Endothelial cell of umbilical vein (primary cell): Measurements from ENCODE around the gene TPM2. TPM values are rescaled to one million over a fixed set of nuclear protein-coding genes. Genes with fewer than 3 reads are reported as not detected.

Experiments
- BruUV-seq: library from RNA; stranded (reverse); fragments of 400-500 nt; replicated peaks from 2 replicates; lab custom pipeline; 2021; lab: Mats Ljungman, UMichigan
- CTCF ChIA-PET: fragments of 300-600, 350-600 bp; sonication (Branson Sonifier 250); formaldehyde crosslinking; loops from one replicate; lab custom pipeline; 2021; ENCODE audit warnings: antibody characterized with exemption, inconsistent platforms; lab: Charles Lee
- POLR2A ChIA-PET: fragments of 300-600, 350-600 bp; sonication (Branson Sonifier 250); formaldehyde crosslinking; loops from one replicate; lab custom pipeline; 2021; ENCODE audit warnings: antibody characterized with exemption, inconsistent platforms; lab: Charles Lee
- DNase-seq: peaks from one replicate; pipeline ENCODE4 v3.0.0-alpha.2; 2011; ENCODE audit warnings: low read depth, low spot score
- FAIRE-seq: peaks from 2 replicates; lab custom pipeline; 2011; peaks lifted over from hg19 to GRCh38; lab: Jason Lieb, UNC
- H2AFZ ChIP-seq: 2 replicates; pipeline ENCODE4 v1.6.0; 2012; ENCODE audit warnings: low read depth, low read length, control low read depth, inconsistent platforms
- H3K27ac ChIP-seq: 2 replicates; pipeline ENCODE4 v1.5.1; 2011; ENCODE audit warnings: low read depth, mild to moderate bottlenecking, control low read depth, low read length, moderate library complexity; ENCODE audit not compliant: insufficient read depth
- H3K27me3 ChIP-seq, 2 experiments: 2 replicates each; pipeline versions ENCODE4 v1.6.0 to v1.6.1; 2011; ENCODE audit warnings: low read length in 2 of 2, mixed read lengths in 1 of 2; ENCODE audit not compliant: control insufficient read depth in 2 of 2, insufficient read depth in 2 of 2
- H3K36me3 ChIP-seq, 2 experiments: 2 replicates in 1 of 2; 3 replicates in 1 of 2; pipeline ENCODE4 v1.5.1; 2011; ENCODE audit warnings: low read length in 2 of 2, mild to moderate bottlenecking in 1 of 2, moderate library complexity in 1 of 2; ENCODE audit not compliant: control insufficient read depth in 2 of 2, insufficient read depth in 2 of 2; ENCODE audit errors: extremely low read depth in 1 of 2
- H3K4me1 ChIP-seq: 3 replicates; pipeline ENCODE4 v1.5.1; 2011; ENCODE audit warnings: mild to moderate bottlenecking, low read length; ENCODE audit not compliant: control insufficient read depth, insufficient read depth; ENCODE audit errors: extremely low read depth
- H3K4me2 ChIP-seq: 2 replicates; pipeline ENCODE4 v1.6.1; 2011; ENCODE audit warnings: low read length, control low read depth, mixed read lengths; ENCODE audit not compliant: insufficient read depth
- H3K4me3 ChIP-seq, 3 experiments: fragments of 200-600 bp in 1 of 3; sonication (generic), shearing (Covaris generic) in 1 of 3; replicated peaks in 1 of 3; 2 replicates each; pipeline ENCODE4 v1.5.1; 2011 to 2016; ENCODE audit warnings: control low read depth in 3 of 3, low read length in 3 of 3, mild to moderate bottlenecking in 2 of 3, inconsistent platforms in 1 of 3, low read depth in 1 of 3, moderate library complexity in 1 of 3; ENCODE audit not compliant: insufficient read depth in 1 of 3
- H3K79me2 ChIP-seq: 2 replicates; pipeline ENCODE4 v1.6.0; 2012; ENCODE audit warnings: low read length, inconsistent platforms; ENCODE audit not compliant: control insufficient read depth, insufficient read depth
- H3K9ac ChIP-seq: replicated peaks from 2 replicates; pipeline ENCODE3; 2011; ENCODE audit warnings: low read length, control low read depth; ENCODE audit not compliant: insufficient read depth; ENCODE audit errors: extremely low read depth
- H3K9me1 ChIP-seq: replicated peaks from 3 replicates; pipeline ENCODE4 v1.6.0; 2011; ENCODE audit warnings: mild to moderate bottlenecking, low read length; ENCODE audit not compliant: control insufficient read depth, insufficient read depth; ENCODE audit errors: extremely low read depth
- H3K9me3 ChIP-seq: replicated peaks from 2 replicates; pipeline ENCODE4 v1.5.1; 2012; ENCODE audit warnings: low read length, inconsistent platforms; ENCODE audit not compliant: control insufficient read depth, insufficient read depth
- H4K20me1 ChIP-seq: replicated peaks from 2 replicates; pipeline ENCODE3; 2011; ENCODE audit warnings: mild to moderate bottlenecking, low read length; ENCODE audit not compliant: control insufficient read depth, insufficient read depth; ENCODE audit errors: extremely low read depth
- CTCF ChIP-seq, 2 donors: IDR thresholded peaks; 1 replicate in 1 of 2; 2 replicates in 1 of 2; pipeline ENCODE4 v1.5.1; 2011; ENCODE audit warnings: low read length in 2 of 2, mild to moderate bottlenecking in 2 of 2, moderate library complexity in 2 of 2, control low read depth in 1 of 2, inconsistent platforms in 1 of 2, low read depth in 1 of 2; ENCODE audit not compliant: insufficient read depth in 1 of 2; ENCODE audit errors: extremely low read depth in 1 of 2
- EZH2 ChIP-seq: IDR thresholded peaks from 2 replicates; pipeline ENCODE4 v1.6.1; 2012; ENCODE audit warnings: borderline replicate concordance, low read depth, mild to moderate bottlenecking, moderate library complexity, low read length, inconsistent platforms; ENCODE audit not compliant: severe bottlenecking
- FOS ChIP-seq: IDR thresholded peaks from 2 replicates; pipeline ENCODE4 v1.6.1; 2011; ENCODE audit warnings: mild to moderate bottlenecking, low read length, moderate library complexity, borderline replicate concordance; ENCODE audit not compliant: insufficient read depth
- GATA2 ChIP-seq: IDR thresholded peaks from 2 replicates; pipeline ENCODE4 v1.7.0; 2011; ENCODE audit warnings: low read depth, mild to moderate bottlenecking, moderate library complexity, mixed read lengths, low read length; ENCODE audit not compliant: insufficient read length, insufficient read depth
- JUN ChIP-seq: IDR thresholded peaks from 2 replicates; pipeline ENCODE4 v1.6.1; 2011; ENCODE audit warnings: borderline replicate concordance, low read depth; ENCODE audit not compliant: insufficient read length, insufficient read depth
- MAX ChIP-seq: IDR thresholded peaks from 2 replicates; pipeline ENCODE4 v1.6.1; 2011; ENCODE audit not compliant: insufficient read depth, insufficient read length
- MYC ChIP-seq: IDR thresholded peaks from one replicate; pipeline ENCODE4 v1.6.1; 2011; ENCODE audit warnings: mild to moderate bottlenecking, low read depth, low read length
- POLR2A ChIP-seq: IDR thresholded peaks from 2 replicates; pipeline ENCODE4 v1.6.1; 2012; ENCODE audit warnings: low read depth, mild to moderate bottlenecking, control low read depth, low read length
- POLR2AphosphoS5 ChIP-seq: IDR thresholded peaks from 2 replicates; pipeline ENCODE4 v1.6.1; 2012; ENCODE audit warnings: low read depth, mild to moderate bottlenecking, control low read depth, low read length, moderate library complexity; ENCODE audit not compliant: insufficient read depth
- dilution Hi-C: fragments of 300-500 bp; cut with MboI; formaldehyde crosslinking; loops from one replicate; pipeline ENCODE4 v1.15.0; 2019; ENCODE audit warnings: low sequenced_read_pairs; ENCODE audit not compliant: extremely low pct_ligation_motif_present
- intact Hi-C: fragments of 100-400 bp; cut with micrococcal nuclease; formaldehyde crosslinking; loops from one replicate; pipeline ENCODE4 v1.10.0; 2022
- polyA plus RNA-seq, 4 experiments: library from polyadenylated mRNA; depleted of rRNA in 3 of 4; stranded (reverse) in 3 of 4; unstranded in 1 of 4; fragments of >200 nt; gene quantifications; 2 replicates each; pipeline versions ENCODE4 v1.2.1 to v1.2.3, GENCODE V29; 2011 to 2012; ENCODE audit warnings: missing spikeins in 1 of 4
- total RNA-seq: library from RNA; stranded (reverse); gene quantifications from 2 replicates; pipeline ENCODE4 v1.2.3, GENCODE V29; 2021

Gene TPM2
- total and polyA plus RNA-seq, 2 donors (not counting 3 experiments of a cell fraction or from before 2014, with no cell fraction given): 144 to 279 TPM

- BruUV-seq: no TSS peak
- H3K36me3 ChIP-seq: peaks cover 43 to 58% of the 10 kb centered on the region in 2 experiments
- ChIA-PET CTCF (interaction anchor here (0.6 to 1.4 kb wide), 2 partner anchors 10 to 27 kb away, joined by 3 to 4 read pairs; no protein-coding TSS in a partner anchor), POLR2A (no interaction called here)
- TF ChIP-seq CTCF (IDR thresholded peaks at IDR 0.05; ENCODE audit: extremely low read depth in 1 of 2, insufficient read depth in 1 of 2, low read depth in 1 of 2, low read length in 2 of 2) (no peak), POLR2A (peak; percentile 33)
- peaks cover 25% of the 10 kb centered on the region for H3K4me1 ChIP-seq
- no peaks in the 10 kb centered on the region for H4K20me1 ChIP-seq
- H3K27ac ChIP-seq: no peak overlapping the region
- H3K79me2 ChIP-seq: peaks cover 53% of the 10 kb centered on the region
- dilution Hi-C loops: no loop called here
- H3K4me2 ChIP-seq: no peak overlapping the region
- H2AFZ ChIP-seq: no peak overlapping the region
- H3K4me3 ChIP-seq: no peak overlapping the region
- FAIRE-seq: no peak
- intact Hi-C loops: no loop called here
- no peak overlapping the region for H3K9ac ChIP-seq
- H3K9me3 ChIP-seq: no peaks in the 10 kb centered on the region
- no peak for DNase-seq
- no peaks in the 10 kb centered on the region for H3K27me3 ChIP-seq
- H3K9me1 ChIP-seq: no peaks in the 10 kb centered on the region
Observed at GRCh38 chr9:35723908-35724307, 34.2 kb upstream of the TPM2 start.

GRCh38 chr9:35723426-35723825, 33.7 kb upstream of the TPM2 start:
- ChIA-PET CTCF (interaction anchor here (0.6 to 1.4 kb wide), 2 partner anchors 10 to 27 kb away, joined by 3 to 4 read pairs; no protein-coding TSS in a partner anchor), POLR2A (no interaction called here)
- DNase-seq (no peak), FAIRE-seq (no peak)
- peaks cover 20% of the 10 kb centered on the region for H3K4me1 ChIP-seq
- no peaks in the 10 kb centered on the region for H3K9me3 ChIP-seq
- no peak overlapping the region for H3K4me2 ChIP-seq
- intact Hi-C loops (no loop called here), dilution Hi-C loops (no loop called here)
- H3K36me3 ChIP-seq: peaks cover 43 to 62% of the 10 kb centered on the region in 2 experiments
- H3K79me2 ChIP-seq: peaks cover 48% of the 10 kb centered on the region
- H3K27ac ChIP-seq: no peak overlapping the region
- H3K4me3 ChIP-seq: no peak overlapping the region
- BruUV-seq: no TSS peak
- no peaks in the 10 kb centered on the region for H3K27me3 ChIP-seq
- H3K9ac ChIP-seq: no peak overlapping the region
- no peaks in the 10 kb centered on the region for H4K20me1 ChIP-seq
- TF ChIP-seq MYC: no peak
- TF ChIP-seq MAX: no peak
- no peak for TF ChIP-seq GATA2
- TF ChIP-seq EZH2: no peak
- no peak for TF ChIP-seq POLR2A
- TF ChIP-seq POLR2AphosphoS5: no peak
- TF ChIP-seq CTCF (IDR thresholded peaks at IDR 0.05; ENCODE audit: extremely low read depth in 1 of 2, insufficient read depth in 1 of 2, low read depth in 1 of 2, low read length in 2 of 2): no peak
- no peak for TF ChIP-seq JUN
- TF ChIP-seq FOS: no peak
- no peak overlapping the region for H2AFZ ChIP-seq
- no peaks in the 10 kb centered on the region for H3K9me1 ChIP-seq
